ENCODE data around the gene BANK1. TPM values are rescaled to one million over a fixed set of nuclear protein-coding genes. Genes with fewer than 3 reads are reported as not detected.

BANK1 gene
- total and polyA plus RNA-seq, 10 of the 15 experiments (the other 5 are each of a cell fraction or from before 2014, with no cell fraction given) = 0.13 to 2.1 (median 0.42) TPM

GRCh38 chr4:101777431-101777830 lies 13.1 kb upstream of the BANK1 start (continued):
- TF ChIP-seq ZNF592 (IDR thresholded peaks at IDR 0.05) = no peak
- no peak for TF ChIP-seq NR2C2 (IDR thresholded peaks at IDR 0.05; ENCODE audit: borderline replicate concordance, control insufficient read depth, insufficient read length, low read depth)
- no peak for TF ChIP-seq SMAD1 (IDR thresholded peaks at IDR 0.05; ENCODE audit: low read depth, partially characterized antibody)
- TF ChIP-seq WRNIP1 (IDR thresholded peaks at IDR 0.05; ENCODE audit: borderline replicate concordance, low read depth, low read length) = no peak
- no peak for TF ChIP-seq CBX5 (IDR thresholded peaks at IDR 0.05; ENCODE audit: low read depth)
- TF ChIP-seq, protein P1, sequence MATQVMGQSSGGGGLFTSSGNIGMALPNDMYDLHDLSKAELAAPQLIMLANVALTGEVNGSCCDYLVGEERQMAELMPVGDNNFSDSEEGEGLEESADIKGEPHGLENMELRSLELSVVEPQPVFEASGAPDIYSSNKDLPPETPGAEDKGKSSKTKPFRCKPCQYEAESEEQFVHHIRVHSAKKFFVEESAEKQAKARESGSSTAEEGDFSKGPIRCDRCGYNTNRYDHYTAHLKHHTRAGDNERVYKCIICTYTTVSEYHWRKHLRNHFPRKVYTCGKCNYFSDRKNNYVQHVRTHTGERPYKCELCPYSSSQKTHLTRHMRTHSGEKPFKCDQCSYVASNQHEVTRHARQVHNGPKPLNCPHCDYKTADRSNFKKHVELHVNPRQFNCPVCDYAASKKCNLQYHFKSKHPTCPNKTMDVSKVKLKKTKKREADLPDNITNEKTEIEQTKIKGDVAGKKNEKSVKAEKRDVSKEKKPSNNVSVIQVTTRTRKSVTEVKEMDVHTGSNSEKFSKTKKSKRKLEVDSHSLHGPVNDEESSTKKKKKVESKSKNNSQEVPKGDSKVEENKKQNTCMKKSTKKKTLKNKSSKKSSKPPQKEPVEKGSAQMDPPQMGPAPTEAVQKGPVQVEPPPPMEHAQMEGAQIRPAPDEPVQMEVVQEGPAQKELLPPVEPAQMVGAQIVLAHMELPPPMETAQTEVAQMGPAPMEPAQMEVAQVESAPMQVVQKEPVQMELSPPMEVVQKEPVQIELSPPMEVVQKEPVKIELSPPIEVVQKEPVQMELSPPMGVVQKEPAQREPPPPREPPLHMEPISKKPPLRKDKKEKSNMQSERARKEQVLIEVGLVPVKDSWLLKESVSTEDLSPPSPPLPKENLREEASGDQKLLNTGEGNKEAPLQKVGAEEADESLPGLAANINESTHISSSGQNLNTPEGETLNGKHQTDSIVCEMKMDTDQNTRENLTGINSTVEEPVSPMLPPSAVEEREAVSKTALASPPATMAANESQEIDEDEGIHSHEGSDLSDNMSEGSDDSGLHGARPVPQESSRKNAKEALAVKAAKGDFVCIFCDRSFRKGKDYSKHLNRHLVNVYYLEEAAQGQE (IDR thresholded peaks at IDR 0.05; ENCODE audit: low read depth, low read length) = no peak

Measured in GM12878 (cell line).